Colonic mucosa (tissue), 4 donors: ENCODE measurements around the gene MUC22. TPM values are rescaled to one million over a fixed set of nuclear protein-coding genes. Genes with fewer than 3 reads are reported as not detected.

Source experiments
- DNase-seq: peaks from one replicate; pipeline ENCODE4 v3.0.0-alpha.2; 2020
- H3K27ac ChIP-seq: fragments of 200-600 bp; one replicate; pipeline ENCODE4 v1.8.0; 2021
- H3K27me3 ChIP-seq: fragments of 200-600 bp; one replicate; pipeline ENCODE4 v1.8.0; 2021
- H3K36me3 ChIP-seq: fragments of 200-600 bp; one replicate; pipeline ENCODE4 v1.8.0; 2021
- H3K4me1 ChIP-seq: fragments of 200-600 bp; one replicate; pipeline ENCODE4 v1.8.0; 2021; ENCODE audit warnings: mild to moderate bottlenecking
- H3K4me3 ChIP-seq: fragments of 200-600 bp; one replicate; pipeline ENCODE4 v1.8.0; 2021
- H3K9ac ChIP-seq, 2 donors: one replicate each; pipeline ENCODE4 v1.7.0; 2013; ENCODE audit warnings: control low read depth in 2 of 2, low read depth in 2 of 2, low read length in 2 of 2
- H3K9me3 ChIP-seq: fragments of 200-600 bp; one replicate; pipeline ENCODE4 v1.8.0; 2021
- intact Hi-C: fragments of 100-400 bp; cut with DNase I; formaldehyde crosslinking; loops from one replicate; pipeline ENCODE4 v1.14.1; 2022
- total RNA-seq, 2 donors: library from RNA; stranded (reverse); fragmentation: NEBNext Ultra II Directional in 1 of 2; extraction: Animal tissue kit (Norgen Biotek cat#: 25700) in 1 of 2; gene quantifications; one replicate each; pipeline ENCODE4 v1.2.1, GENCODE V29; 2021
- TF ChIP-seq, protein P1 (sequence below): fragments of 200-600 bp; IDR thresholded peaks from one replicate; pipeline ENCODE4 v1.8.0; 2022; ENCODE audit warnings: antibody characterized with exemption, mild to moderate bottlenecking
- donor health status: healthy.
- donor health status: DM: no; HTN: no; CAD: no.
- donor health status: DM: no; HTN: no; CAD: no.

The MUC22 gene
- total RNA-seq, 2 donors from 2014 or later: not detected

DNA sequence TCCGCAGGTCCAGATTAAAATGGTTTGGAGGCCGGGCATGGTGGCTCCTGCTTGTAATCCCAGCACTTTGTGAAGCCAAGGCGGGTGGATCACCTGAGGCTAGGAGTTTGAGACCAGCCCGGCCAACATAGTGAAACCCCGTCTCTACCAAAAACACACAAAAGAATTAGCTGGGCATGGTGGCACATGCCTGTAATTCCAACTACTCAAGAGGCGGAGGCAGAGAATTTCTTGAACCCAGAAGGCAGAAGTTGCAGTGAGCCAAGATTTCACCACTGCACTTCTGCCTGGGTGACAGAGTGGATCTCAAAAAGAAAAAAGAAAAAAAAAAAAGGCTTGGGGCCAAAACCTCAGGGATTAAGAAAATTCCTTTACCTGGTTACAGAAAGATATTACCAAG, 71.6 kb downstream of the MUC22 start:
- no peaks in the 10 kb centered on the region for H3K36me3 ChIP-seq
- H3K4me1 ChIP-seq: no peaks in the 10 kb centered on the region
- H3K27ac ChIP-seq: no peak overlapping the region
- H3K27me3 ChIP-seq: no peaks in the 10 kb centered on the region
- TF ChIP-seq, protein P1, sequence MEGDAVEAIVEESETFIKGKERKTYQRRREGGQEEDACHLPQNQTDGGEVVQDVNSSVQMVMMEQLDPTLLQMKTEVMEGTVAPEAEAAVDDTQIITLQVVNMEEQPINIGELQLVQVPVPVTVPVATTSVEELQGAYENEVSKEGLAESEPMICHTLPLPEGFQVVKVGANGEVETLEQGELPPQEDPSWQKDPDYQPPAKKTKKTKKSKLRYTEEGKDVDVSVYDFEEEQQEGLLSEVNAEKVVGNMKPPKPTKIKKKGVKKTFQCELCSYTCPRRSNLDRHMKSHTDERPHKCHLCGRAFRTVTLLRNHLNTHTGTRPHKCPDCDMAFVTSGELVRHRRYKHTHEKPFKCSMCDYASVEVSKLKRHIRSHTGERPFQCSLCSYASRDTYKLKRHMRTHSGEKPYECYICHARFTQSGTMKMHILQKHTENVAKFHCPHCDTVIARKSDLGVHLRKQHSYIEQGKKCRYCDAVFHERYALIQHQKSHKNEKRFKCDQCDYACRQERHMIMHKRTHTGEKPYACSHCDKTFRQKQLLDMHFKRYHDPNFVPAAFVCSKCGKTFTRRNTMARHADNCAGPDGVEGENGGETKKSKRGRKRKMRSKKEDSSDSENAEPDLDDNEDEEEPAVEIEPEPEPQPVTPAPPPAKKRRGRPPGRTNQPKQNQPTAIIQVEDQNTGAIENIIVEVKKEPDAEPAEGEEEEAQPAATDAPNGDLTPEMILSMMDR: no peak
- no peak overlapping the region for H3K4me3 ChIP-seq
- no peaks in the 10 kb centered on the region for H3K9me3 ChIP-seq
- DNase-seq: no peak
- intact Hi-C loops: loop anchor here (10.0 kb wide), 1 partner anchor 537 kb away; no protein-coding TSS in a partner anchor
- H3K9ac ChIP-seq: no peak overlapping the region

DNA sequence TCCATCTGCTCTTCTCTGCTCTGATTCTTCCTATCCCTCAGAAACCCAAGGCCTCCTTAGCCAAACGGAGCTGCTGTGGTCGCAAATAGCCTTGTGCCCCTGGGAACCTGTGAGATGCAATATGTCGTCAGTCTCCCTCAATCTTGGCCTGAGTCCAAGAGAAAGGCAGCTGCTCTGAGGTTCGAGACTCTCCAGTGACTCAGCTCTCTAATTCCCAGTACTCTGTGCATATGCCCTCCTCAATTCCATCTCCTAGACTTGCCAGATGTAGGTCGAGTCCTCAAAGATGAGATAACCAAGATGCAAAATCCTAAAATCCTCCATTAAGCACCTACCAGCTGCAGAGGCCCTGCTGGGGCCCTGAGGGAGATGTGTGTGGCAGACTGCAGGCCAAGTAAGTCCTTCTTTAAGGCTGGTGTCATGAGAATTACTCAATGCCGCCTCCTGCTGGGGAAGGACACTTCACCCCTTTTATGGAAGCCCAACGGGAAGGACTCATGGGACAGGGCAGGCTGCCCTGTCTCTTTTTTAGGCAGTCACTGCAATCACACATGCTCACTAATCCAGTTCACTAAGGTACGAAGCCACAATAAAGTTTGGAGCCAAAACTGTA, 73.6 kb downstream of the MUC22 start:
- DNase-seq: peak; percentile 66
- TF ChIP-seq, protein P1: peak; percentile 36
- H3K9ac ChIP-seq: no peak overlapping the region
- no peaks in the 10 kb centered on the region for H3K36me3 ChIP-seq
- H3K27me3 ChIP-seq: no peaks in the 10 kb centered on the region
- no peak overlapping the region for H3K27ac ChIP-seq
- intact Hi-C loops: loop anchor here (10.0 kb wide), 1 partner anchor 539 kb away; no protein-coding TSS in a partner anchor
- H3K9me3 ChIP-seq: no peaks in the 10 kb centered on the region
- no peak overlapping the region for H3K4me3 ChIP-seq
- no peaks in the 10 kb centered on the region for H3K4me1 ChIP-seq

Other genes with a start within 250 kb of the MUC22 start
- gene DDR1, start 126.0 kb upstream of the MUC22 start, total RNA-seq: 100 to 1,000 TPM; 261 to 267 TPM
- gene GTF2H4, start 102.3 kb upstream of the MUC22 start, total RNA-seq: 10 to 100 TPM; 15.8 to 25.7 TPM
- 10 to 100 TPM; 27.5 to 55.6 TPM for gene VARS2, start 96.2 kb upstream of the MUC22 start, total RNA-seq
- 1 to 10 TPM in 1 of 2 donors, not detected in 1; 1.3 TPM for gene SFTA2, start 78.3 kb upstream of the MUC22 start, total RNA-seq
- under 1 TPM in 1 of 2 donors, not detected in 1; 0.30 TPM for gene MUCL3, start 69.5 kb upstream of the MUC22 start, total RNA-seq
- not detected for gene MUC21, start 26.8 kb upstream of the MUC22 start, total RNA-seq
- gene C6orf15, start 102.1 kb downstream of the MUC22 start, total RNA-seq: not detected
- gene PSORS1C1, start 104.3 kb downstream of the MUC22 start, total RNA-seq: 1 to 10 TPM; 2.2 to 5.6 TPM
- gene CDSN, start 110.0 kb downstream of the MUC22 start, total RNA-seq: not detected
- not detected for gene PSORS1C2, start 128.6 kb downstream of the MUC22 start, total RNA-seq
- gene CCHCR1, start 147.3 kb downstream of the MUC22 start, total RNA-seq: 10 to 100 TPM; 31.8 to 55.4 TPM
- gene TCF19, start 148.1 kb downstream of the MUC22 start, total RNA-seq: 10 to 100 TPM in 1 of 2 donors, 1 to 10 TPM in 1; 8.8 to 39.6 TPM
- 1 to 10 TPM; 3.4 to 7.0 TPM for gene POU5F1, start 160.2 kb downstream of the MUC22 start, total RNA-seq